GM12878 (cell line): Measurements from ENCODE around the gene MRPS27. TPM values are rescaled to one million over a fixed set of nuclear protein-coding genes. Genes with fewer than 3 reads are reported as not detected.
A peak's percentile ranks its signal among the peaks of the same experiment; 100 is the strongest.

Experiments
- ATAC-seq: fragments of 200-7000 bp; cut with Tn5 transposase; 3 replicates; pipeline ENCODE4 v1.9.1; 2020; ENCODE audit warnings: mild to moderate bottlenecking, moderate library complexity
- BruUV-seq: library from RNA; stranded (reverse); fragments of 400-500 nt; replicated peaks from 2 replicates; lab custom pipeline; 2021; lab: Mats Ljungman, UMichigan
- CTCF ChIA-PET: fragments of 300-600 bp; sonication (Branson Sonifier 250); formaldehyde crosslinking; extraction: SDS; loops from one replicate; lab custom pipeline; 2021; ENCODE audit warnings: inconsistent platforms; lab: Yijun Ruan, JAX
- POLR2A ChIA-PET: fragments of 350-600 bp; formaldehyde crosslinking; extraction: SDS; loops from one replicate; lab custom pipeline; 2021; ENCODE audit warnings: inconsistent platforms; lab: Charles Lee
- RAD21 ChIA-PET: fragments of 300-600 bp; sonication (Branson Sonifier 250); formaldehyde crosslinking; loops from one replicate; lab custom pipeline; 2023; ENCODE audit warnings: antibody characterized with exemption; ENCODE audit not compliant: unreplicated experiment; lab: Charles Lee
- SMC1A ChIA-PET: fragments of 300-600 bp; sonication (Branson Sonifier 250); formaldehyde crosslinking; loops from one replicate; lab custom pipeline; 2023; ENCODE audit not compliant: unreplicated experiment, uncharacterized antibody; lab: Charles Lee
- DNase-seq: peaks from one replicate; pipeline ENCODE4 v3.0.0-alpha.2; 2011; ENCODE audit warnings: low read depth, low spot score
- FAIRE-seq: peaks from 3 replicates; lab custom pipeline; 2011; peaks lifted over from hg19 to GRCh38; lab: Jason Lieb, UNC
- H2AFZ ChIP-seq: 2 replicates; pipeline ENCODE4 v1.6.0; 2011; ENCODE audit warnings: low read depth, low read length, control low read depth; ENCODE audit not compliant: control insufficient read depth
- H3K27ac ChIP-seq: 2 replicates; pipeline ENCODE4 v1.5.1; 2011; ENCODE audit warnings: control low read depth; ENCODE audit not compliant: control insufficient read depth, insufficient read depth
- H3K27me3 ChIP-seq, 2 experiments: replicated peaks in 1 of 2; 2 replicates each; pipeline versions ENCODE4 v1.6.0 to v1.6.1; 2011; ENCODE audit warnings: low read length in 1 of 2; ENCODE audit not compliant: control insufficient read depth in 2 of 2, insufficient read depth in 2 of 2
- H3K36me3 ChIP-seq, 2 experiments: 2 replicates each; pipeline ENCODE4 v1.5.1; 2011; ENCODE audit warnings: low read length in 1 of 2; ENCODE audit not compliant: control insufficient read depth in 2 of 2, insufficient read depth in 2 of 2
- H3K4me1 ChIP-seq: 2 replicates; pipeline ENCODE4 v1.6.1; 2011; ENCODE audit warnings: mild to moderate bottlenecking, low read length, moderate library complexity, mixed read lengths; ENCODE audit not compliant: control insufficient read depth, insufficient read depth
- H3K4me2 ChIP-seq: 2 replicates; pipeline ENCODE4 v1.6.0; 2011; ENCODE audit warnings: control low read depth; ENCODE audit not compliant: control insufficient read depth, insufficient read depth
- H3K4me3 ChIP-seq: fragments of 200-600 bp; sonication (generic); 2 replicates; pipeline ENCODE4 v1.5.1; 2016
- H3K79me2 ChIP-seq: 2 replicates; pipeline ENCODE4 v1.6.0; 2011; ENCODE audit warnings: low read length; ENCODE audit not compliant: control insufficient read depth, insufficient read depth
- H3K9ac ChIP-seq: 2 replicates; pipeline ENCODE4 v1.8.0; 2011; ENCODE audit warnings: low read length, control low read depth, mixed read lengths; ENCODE audit not compliant: control insufficient read depth, insufficient read depth
- H3K9me3 ChIP-seq: replicated peaks from 3 replicates; pipeline ENCODE4 v1.5.1; 2011; ENCODE audit warnings: mild to moderate bottlenecking, low read length; ENCODE audit not compliant: control insufficient read depth, insufficient read depth
- H4K20me1 ChIP-seq: 2 replicates; pipeline ENCODE4 v1.6.0; 2011; ENCODE audit not compliant: control insufficient read depth, insufficient read depth
- ATF7 ChIP-seq: fragments of 450-650 bp; IDR thresholded peaks from 2 replicates; pipeline ENCODE4 v1.6.1; 2016; ENCODE audit warnings: low read depth, mild to moderate bottlenecking
- EZH2 ChIP-seq: IDR thresholded peaks from 2 replicates; pipeline ENCODE4 v1.6.1; 2012; ENCODE audit warnings: low read depth, mild to moderate bottlenecking, control low read depth, inconsistent platforms, low read length, borderline replicate concordance; ENCODE audit not compliant: control insufficient read depth
- IKZF2 ChIP-seq, 2 experiments: fragments of 450-650 bp; IDR thresholded peaks; 2 replicates each; pipeline ENCODE4 v1.6.1; 2017; ENCODE audit warnings: mild to moderate bottlenecking in 2 of 2, moderate library complexity in 2 of 2
- MTA2 ChIP-seq: fragments of 450-650 bp; IDR thresholded peaks from 2 replicates; pipeline ENCODE4 v1.6.1; 2016; ENCODE audit warnings: low read depth, mild to moderate bottlenecking, moderate library complexity
- PML ChIP-seq: IDR thresholded peaks from 2 replicates; pipeline ENCODE4 v1.6.1; 2012; ENCODE audit warnings: low read length, inconsistent platforms
- RUNX3 ChIP-seq: IDR thresholded peaks from 2 replicates; pipeline ENCODE4 v1.6.1; 2012; ENCODE audit warnings: low read length, inconsistent platforms
- SP1 ChIP-seq: IDR thresholded peaks from one replicate; pipeline ENCODE4 v1.6.1; 2011; ENCODE audit warnings: low read depth, low read length
- SPI1 ChIP-seq: IDR thresholded peaks from 2 replicates; pipeline ENCODE4 v1.6.1; 2011; ENCODE audit warnings: low read depth, mild to moderate bottlenecking, low read length, moderate library complexity, borderline replicate concordance; ENCODE audit not compliant: insufficient read depth
- SRF ChIP-seq, 2 experiments: IDR thresholded peaks; 2 replicates each; pipeline ENCODE4 v1.6.1; 2011; ENCODE audit warnings: low read depth in 2 of 2, low read length in 2 of 2, mild to moderate bottlenecking in 1 of 2, moderate library complexity in 1 of 2
- TCF3 ChIP-seq: IDR thresholded peaks from 2 replicates; pipeline ENCODE4 v1.6.1; 2012; ENCODE audit warnings: low read depth, mild to moderate bottlenecking, low read length, borderline replicate concordance; ENCODE audit not compliant: insufficient read depth
- YY1 ChIP-seq: IDR thresholded peaks from 2 replicates; pipeline ENCODE4 v1.6.1; 2011; ENCODE audit warnings: low read depth, mild to moderate bottlenecking, low read length
- WGBS: methylation state at CpG from one replicate; pipeline ENCODE4 v1.1.6; 2016; ENCODE audit warnings: low lambda C conversion rate; ENCODE audit not compliant: insufficient replicate concordance, insufficient coverage; ENCODE audit errors: missing lambda C conversion rate; 5-methylcytosine and 5-hydroxymethylcytosine counted together
- in situ Hi-C: fragments of 300-500 bp; cut with MboI; formaldehyde crosslinking; loops from 9 replicates; pipeline ENCODE4 v1.14.3; 2018; ENCODE audit warnings: mixed read lengths
- intact Hi-C: fragments of 100-400 bp; cut with micrococcal nuclease; formaldehyde crosslinking; loops from one replicate; pipeline ENCODE4 v1.14.2; 2022; ENCODE audit not compliant: unreplicated experiment
- polyA plus RNA-seq, 11 experiments: library from polyadenylated mRNA; depleted of rRNA in 4 of 11; unstranded in 6 of 11; stranded (reverse) in 5 of 11; fragments of >200 nt; fragmentation: Nextera tagmentation in 4 of 11; fragmentation: Illumina TruSeq in 1 of 11; extraction: Ambion mirVana in 4 of 11; extraction: Trizol in 1 of 11; gene quantifications; 1 replicate in 1 of 11; 2 replicates in 10 of 11; pipeline versions ENCODE4 v1.2.1 to v1.2.3, GENCODE V29; 2011 to 2016; ENCODE audit warnings: inconsistent platforms in 2 of 11, missing spikeins in 2 of 11, low read depth in 1 of 11
- total RNA-seq, 4 experiments: library from RNA; depleted of rRNA in 3 of 4; stranded (reverse); fragments of >200 nt in 3 of 4; fragmentation: Illumina TruSeq in 1 of 4; extraction: Trizol in 1 of 4; gene quantifications; 2 replicates each; pipeline versions ENCODE4 v1.2.1 to v1.2.3, GENCODE V29; 2013 to 2021
- TF ChIP-seq, protein P1 (sequence below): IDR thresholded peaks from 2 replicates; pipeline ENCODE4 v1.6.1; 2012; ENCODE audit warnings: low read depth, low read length, improper control_type of control experiment
- TF ChIP-seq, protein P2 (sequence below): fragments of 450-650 bp; IDR thresholded peaks from 2 replicates; pipeline ENCODE4 v1.6.1; 2016; ENCODE audit warnings: mild to moderate bottlenecking
- TF ChIP-seq, protein P3 (sequence below): fragments of 450-650 bp; IDR thresholded peaks from 2 replicates; pipeline ENCODE4 v1.6.1; 2017; ENCODE audit warnings: low read depth, mild to moderate bottlenecking, moderate library complexity
- TF ChIP-seq, protein P4 (sequence below): IDR thresholded peaks from 2 replicates; pipeline ENCODE4 v1.6.1; 2012; ENCODE audit warnings: improper control_type of control experiment, low read depth, low read length; ENCODE audit not compliant: insufficient replicate concordance

Gene MRPS27
- total and polyA plus RNA-seq, 10 of the 15 experiments (the other 5 are each of a cell fraction or from before 2014, with no cell fraction given): 61.0 to 128 (median 93.0) TPM

DNA sequence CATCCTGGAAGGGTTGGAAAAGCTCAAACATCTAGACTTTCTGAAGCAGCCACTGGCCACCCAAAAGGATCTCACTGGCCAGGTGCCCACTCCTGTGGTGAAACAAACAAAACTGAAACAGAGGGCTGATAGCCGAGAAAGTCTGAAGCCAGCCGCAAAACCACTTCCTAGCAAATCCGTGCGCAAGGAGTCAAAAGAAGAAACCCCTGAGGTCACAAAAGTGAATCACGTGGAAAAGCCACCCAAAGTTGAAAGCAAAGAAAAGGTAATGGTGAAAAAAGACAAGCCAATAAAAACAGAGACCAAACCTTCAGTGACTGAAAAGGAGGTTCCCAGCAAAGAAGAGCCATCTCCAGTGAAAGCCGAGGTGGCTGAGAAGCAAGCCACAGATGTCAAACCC is 125.2 kb downstream of the MRPS27 start:
- no TSS peak for BruUV-seq
- peak; percentile 90 for FAIRE-seq
- H3K9ac ChIP-seq: no peak overlapping the region
- peak; percentile 74; the same call in 1 of the 2 replicates for TF ChIP-seq TCF3
- no peak for TF ChIP-seq EZH2
- TF ChIP-seq ATF7: peak; percentile 76
- TF ChIP-seq, protein P1, sequence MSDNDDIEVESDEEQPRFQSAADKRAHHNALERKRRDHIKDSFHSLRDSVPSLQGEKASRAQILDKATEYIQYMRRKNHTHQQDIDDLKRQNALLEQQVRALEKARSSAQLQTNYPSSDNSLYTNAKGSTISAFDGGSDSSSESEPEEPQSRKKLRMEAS: no peak
- TF ChIP-seq, protein P2, sequence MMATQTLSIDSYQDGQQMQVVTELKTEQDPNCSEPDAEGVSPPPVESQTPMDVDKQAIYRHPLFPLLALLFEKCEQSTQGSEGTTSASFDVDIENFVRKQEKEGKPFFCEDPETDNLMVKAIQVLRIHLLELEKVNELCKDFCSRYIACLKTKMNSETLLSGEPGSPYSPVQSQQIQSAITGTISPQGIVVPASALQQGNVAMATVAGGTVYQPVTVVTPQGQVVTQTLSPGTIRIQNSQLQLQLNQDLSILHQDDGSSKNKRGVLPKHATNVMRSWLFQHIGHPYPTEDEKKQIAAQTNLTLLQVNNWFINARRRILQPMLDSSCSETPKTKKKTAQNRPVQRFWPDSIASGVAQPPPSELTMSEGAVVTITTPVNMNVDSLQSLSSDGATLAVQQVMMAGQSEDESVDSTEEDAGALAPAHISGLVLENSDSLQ: no peak
- peak; percentile 27; the same call in 1 of the 2 replicates for TF ChIP-seq SPI1
- TF ChIP-seq RUNX3: peak; percentile 100
- TF ChIP-seq SRF (IDR thresholded peaks at IDR 0.05; ENCODE audit: low read depth in 2 of 2, low read length in 2 of 2): peak in 1 of 2 experiments; percentile 43; a peak in 1 of 4 replicates
- TF ChIP-seq SP1: peak; percentile 36
- peak; percentile 71 for TF ChIP-seq MTA2
- peak; percentile 92 for TF ChIP-seq PML
- peak; percentile 75 to 76; a peak in 3 of 4 replicates for TF ChIP-seq IKZF2 (IDR thresholded peaks at IDR 0.05)
- TF ChIP-seq YY1: no peak
- TF ChIP-seq, protein P3, sequence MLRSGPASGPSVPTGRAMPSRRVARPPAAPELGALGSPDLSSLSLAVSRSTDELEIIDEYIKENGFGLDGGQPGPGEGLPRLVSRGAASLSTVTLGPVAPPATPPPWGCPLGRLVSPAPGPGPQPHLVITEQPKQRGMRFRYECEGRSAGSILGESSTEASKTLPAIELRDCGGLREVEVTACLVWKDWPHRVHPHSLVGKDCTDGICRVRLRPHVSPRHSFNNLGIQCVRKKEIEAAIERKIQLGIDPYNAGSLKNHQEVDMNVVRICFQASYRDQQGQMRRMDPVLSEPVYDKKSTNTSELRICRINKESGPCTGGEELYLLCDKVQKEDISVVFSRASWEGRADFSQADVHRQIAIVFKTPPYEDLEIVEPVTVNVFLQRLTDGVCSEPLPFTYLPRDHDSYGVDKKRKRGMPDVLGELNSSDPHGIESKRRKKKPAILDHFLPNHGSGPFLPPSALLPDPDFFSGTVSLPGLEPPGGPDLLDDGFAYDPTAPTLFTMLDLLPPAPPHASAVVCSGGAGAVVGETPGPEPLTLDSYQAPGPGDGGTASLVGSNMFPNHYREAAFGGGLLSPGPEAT: no peak
- TF ChIP-seq, protein P4, sequence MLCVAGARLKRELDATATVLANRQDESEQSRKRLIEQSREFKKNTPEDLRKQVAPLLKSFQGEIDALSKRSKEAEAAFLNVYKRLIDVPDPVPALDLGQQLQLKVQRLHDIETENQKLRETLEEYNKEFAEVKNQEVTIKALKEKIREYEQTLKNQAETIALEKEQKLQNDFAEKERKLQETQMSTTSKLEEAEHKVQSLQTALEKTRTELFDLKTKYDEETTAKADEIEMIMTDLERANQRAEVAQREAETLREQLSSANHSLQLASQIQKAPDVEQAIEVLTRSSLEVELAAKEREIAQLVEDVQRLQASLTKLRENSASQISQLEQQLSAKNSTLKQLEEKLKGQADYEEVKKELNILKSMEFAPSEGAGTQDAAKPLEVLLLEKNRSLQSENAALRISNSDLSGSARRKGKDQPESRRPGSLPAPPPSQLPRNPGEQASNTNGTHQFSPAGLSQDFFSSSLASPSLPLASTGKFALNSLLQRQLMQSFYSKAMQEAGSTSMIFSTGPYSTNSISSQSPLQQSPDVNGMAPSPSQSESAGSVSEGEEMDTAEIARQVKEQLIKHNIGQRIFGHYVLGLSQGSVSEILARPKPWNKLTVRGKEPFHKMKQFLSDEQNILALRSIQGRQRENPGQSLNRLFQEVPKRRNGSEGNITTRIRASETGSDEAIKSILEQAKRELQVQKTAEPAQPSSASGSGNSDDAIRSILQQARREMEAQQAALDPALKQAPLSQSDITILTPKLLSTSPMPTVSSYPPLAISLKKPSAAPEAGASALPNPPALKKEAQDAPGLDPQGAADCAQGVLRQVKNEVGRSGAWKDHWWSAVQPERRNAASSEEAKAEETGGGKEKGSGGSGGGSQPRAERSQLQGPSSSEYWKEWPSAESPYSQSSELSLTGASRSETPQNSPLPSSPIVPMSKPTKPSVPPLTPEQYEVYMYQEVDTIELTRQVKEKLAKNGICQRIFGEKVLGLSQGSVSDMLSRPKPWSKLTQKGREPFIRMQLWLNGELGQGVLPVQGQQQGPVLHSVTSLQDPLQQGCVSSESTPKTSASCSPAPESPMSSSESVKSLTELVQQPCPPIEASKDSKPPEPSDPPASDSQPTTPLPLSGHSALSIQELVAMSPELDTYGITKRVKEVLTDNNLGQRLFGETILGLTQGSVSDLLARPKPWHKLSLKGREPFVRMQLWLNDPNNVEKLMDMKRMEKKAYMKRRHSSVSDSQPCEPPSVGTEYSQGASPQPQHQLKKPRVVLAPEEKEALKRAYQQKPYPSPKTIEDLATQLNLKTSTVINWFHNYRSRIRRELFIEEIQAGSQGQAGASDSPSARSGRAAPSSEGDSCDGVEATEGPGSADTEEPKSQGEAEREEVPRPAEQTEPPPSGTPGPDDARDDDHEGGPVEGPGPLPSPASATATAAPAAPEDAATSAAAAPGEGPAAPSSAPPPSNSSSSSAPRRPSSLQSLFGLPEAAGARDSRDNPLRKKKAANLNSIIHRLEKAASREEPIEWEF: no peak

More for the DNA sequence above, 125.2 kb downstream of the MRPS27 start:
- ChIA-PET SMC1A (interaction anchor here (0.9 kb wide), 1 partner anchor 7 kb away, joined by 3 read pairs; no protein-coding TSS in a partner anchor), POLR2A (no interaction called here), CTCF (no interaction called here), RAD21 (no interaction called here)
- Histone ChIP-seq H3K36me3 (no peaks in the 10 kb centered on the region), H3K4me2 (peak overlapping the region; percentile 78), H3K27me3 (peaks cover 0 to 4% of the 10 kb centered on the region in 2 experiments; a peak in 1 of 4 replicates), H4K20me1 (no peaks in the 10 kb centered on the region; the same call in 1 of the 2 replicates), H3K79me2 (no peaks in the 10 kb centered on the region), H3K4me3 (no peak overlapping the region), H3K9me3 (peaks cover 15% of the 10 kb centered on the region; the same call in 2 of the 3 replicates), H3K27ac (no peak overlapping the region), H2AFZ (no peak overlapping the region), H3K4me1 (peaks cover 16% of the 10 kb centered on the region)
- ATAC-seq: peak; percentile 97
- WGBS: 0% methylated on average over 6 of the region's 6 CpGs
- in situ Hi-C loops (no loop called here), intact Hi-C loops (no loop called here)
- peak; percentile 72 for DNase-seq
